HL-60 (cell line): Measurements from ENCODE around the gene LIG1.

Experiments used
- DNase-seq, 2 experiments: peaks; one replicate each; pipeline ENCODE4 v3.0.0-alpha.2; 2010 to 2020; ENCODE audit warnings: low read depth in 1 of 2, low spot score in 1 of 2
- H3K27ac ChIP-seq: fragments of 250-450 bp; sonication (Bioruptor Pico); replicated peaks from 2 replicates; pipeline ENCODE4 v1.5.1; 2020; ENCODE audit warnings: mild to moderate bottlenecking, moderate library complexity
- H3K27me3 ChIP-seq: fragments of 250-450 bp; sonication (Bioruptor Pico); 2 replicates; pipeline ENCODE4 v1.5.1; 2021; ENCODE audit warnings: mild to moderate bottlenecking, moderate library complexity; ENCODE audit not compliant: insufficient read depth, poor library complexity, severe bottlenecking
- H3K4me3 ChIP-seq: replicated peaks from 2 replicates; pipeline ENCODE4 v1.5.1; 2011; ENCODE audit warnings: mild to moderate bottlenecking, control low read depth, low read length; ENCODE audit not compliant: insufficient read depth
- GABPA ChIP-seq: IDR thresholded peaks from 2 replicates; pipeline ENCODE4 v1.6.1; 2012; ENCODE audit warnings: low read depth
- POLR2AphosphoS5 ChIP-seq: IDR thresholded peaks from 2 replicates; pipeline ENCODE4 v1.6.1; 2012; ENCODE audit warnings: low read depth
- SPI1 ChIP-seq: IDR thresholded peaks from 2 replicates; pipeline ENCODE4 v1.6.1; 2012; ENCODE audit warnings: low read depth, mild to moderate bottlenecking, borderline replicate concordance
- TF ChIP-seq, protein P1 (sequence below): IDR thresholded peaks from one replicate; pipeline ENCODE4 v1.5.1; 2011; ENCODE audit warnings: low read length, control low read depth, inconsistent platforms; ENCODE audit not compliant: insufficient read depth
- TF ChIP-seq, protein P2 (sequence below): IDR thresholded peaks from 2 replicates; pipeline ENCODE4 v1.6.1; 2012; ENCODE audit warnings: low read depth; ENCODE audit not compliant: insufficient replicate concordance

Gene LIG1

DNA sequence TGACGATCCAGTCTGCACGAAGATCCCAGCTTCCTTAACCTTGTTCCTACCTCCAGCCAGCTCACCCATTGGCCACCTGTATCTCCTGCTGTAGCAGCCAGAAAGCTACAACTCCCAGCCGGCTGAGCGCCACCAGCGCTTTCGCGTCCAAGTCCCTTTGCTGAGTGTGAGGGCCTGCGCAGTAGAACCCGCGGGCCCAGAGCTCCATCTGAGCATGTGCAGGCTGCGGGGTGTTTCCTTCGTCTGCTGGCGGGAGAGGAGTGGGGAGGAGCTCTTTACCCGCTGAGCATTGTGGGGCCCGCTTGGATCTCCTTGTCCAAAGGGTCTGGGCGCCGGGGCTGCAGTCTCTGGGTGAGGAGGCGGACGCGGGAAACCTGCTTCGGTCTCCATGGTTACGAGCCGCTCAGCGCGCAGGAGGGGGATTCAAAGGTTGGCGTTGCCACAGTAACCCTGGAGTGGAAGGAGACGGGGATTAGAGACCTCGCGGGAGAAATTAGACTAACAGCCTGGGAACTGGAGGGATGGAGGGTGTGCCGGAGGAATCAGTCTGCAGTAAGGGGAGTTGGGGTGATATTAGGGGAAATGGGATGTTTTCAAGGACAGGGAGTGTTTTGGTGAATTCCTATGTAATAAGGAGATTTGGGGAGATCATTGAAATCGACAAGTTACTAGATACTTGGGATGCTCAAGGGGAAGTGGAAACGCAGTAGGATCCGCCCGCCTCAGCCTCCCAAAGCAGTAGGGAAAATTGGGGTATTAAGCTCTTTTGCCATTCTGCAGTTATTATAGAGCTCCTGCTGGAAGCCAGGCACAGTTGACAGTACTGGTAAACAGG, 33.9 kb upstream of the LIG1 start:
- Histone ChIP-seq H3K27ac (peak overlapping the region; percentile 71), H3K4me3 (peak overlapping the region; percentile 87), H3K27me3 (no peaks in the 10 kb centered on the region)
- TF ChIP-seq POLR2AphosphoS5 (peak; percentile 81), GABPA (no peak), SPI1 (peak; percentile 34; the same call in 1 of the 2 replicates)
- TF ChIP-seq, protein P1, sequence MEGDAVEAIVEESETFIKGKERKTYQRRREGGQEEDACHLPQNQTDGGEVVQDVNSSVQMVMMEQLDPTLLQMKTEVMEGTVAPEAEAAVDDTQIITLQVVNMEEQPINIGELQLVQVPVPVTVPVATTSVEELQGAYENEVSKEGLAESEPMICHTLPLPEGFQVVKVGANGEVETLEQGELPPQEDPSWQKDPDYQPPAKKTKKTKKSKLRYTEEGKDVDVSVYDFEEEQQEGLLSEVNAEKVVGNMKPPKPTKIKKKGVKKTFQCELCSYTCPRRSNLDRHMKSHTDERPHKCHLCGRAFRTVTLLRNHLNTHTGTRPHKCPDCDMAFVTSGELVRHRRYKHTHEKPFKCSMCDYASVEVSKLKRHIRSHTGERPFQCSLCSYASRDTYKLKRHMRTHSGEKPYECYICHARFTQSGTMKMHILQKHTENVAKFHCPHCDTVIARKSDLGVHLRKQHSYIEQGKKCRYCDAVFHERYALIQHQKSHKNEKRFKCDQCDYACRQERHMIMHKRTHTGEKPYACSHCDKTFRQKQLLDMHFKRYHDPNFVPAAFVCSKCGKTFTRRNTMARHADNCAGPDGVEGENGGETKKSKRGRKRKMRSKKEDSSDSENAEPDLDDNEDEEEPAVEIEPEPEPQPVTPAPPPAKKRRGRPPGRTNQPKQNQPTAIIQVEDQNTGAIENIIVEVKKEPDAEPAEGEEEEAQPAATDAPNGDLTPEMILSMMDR, result no peak
- TF ChIP-seq, protein P2, sequence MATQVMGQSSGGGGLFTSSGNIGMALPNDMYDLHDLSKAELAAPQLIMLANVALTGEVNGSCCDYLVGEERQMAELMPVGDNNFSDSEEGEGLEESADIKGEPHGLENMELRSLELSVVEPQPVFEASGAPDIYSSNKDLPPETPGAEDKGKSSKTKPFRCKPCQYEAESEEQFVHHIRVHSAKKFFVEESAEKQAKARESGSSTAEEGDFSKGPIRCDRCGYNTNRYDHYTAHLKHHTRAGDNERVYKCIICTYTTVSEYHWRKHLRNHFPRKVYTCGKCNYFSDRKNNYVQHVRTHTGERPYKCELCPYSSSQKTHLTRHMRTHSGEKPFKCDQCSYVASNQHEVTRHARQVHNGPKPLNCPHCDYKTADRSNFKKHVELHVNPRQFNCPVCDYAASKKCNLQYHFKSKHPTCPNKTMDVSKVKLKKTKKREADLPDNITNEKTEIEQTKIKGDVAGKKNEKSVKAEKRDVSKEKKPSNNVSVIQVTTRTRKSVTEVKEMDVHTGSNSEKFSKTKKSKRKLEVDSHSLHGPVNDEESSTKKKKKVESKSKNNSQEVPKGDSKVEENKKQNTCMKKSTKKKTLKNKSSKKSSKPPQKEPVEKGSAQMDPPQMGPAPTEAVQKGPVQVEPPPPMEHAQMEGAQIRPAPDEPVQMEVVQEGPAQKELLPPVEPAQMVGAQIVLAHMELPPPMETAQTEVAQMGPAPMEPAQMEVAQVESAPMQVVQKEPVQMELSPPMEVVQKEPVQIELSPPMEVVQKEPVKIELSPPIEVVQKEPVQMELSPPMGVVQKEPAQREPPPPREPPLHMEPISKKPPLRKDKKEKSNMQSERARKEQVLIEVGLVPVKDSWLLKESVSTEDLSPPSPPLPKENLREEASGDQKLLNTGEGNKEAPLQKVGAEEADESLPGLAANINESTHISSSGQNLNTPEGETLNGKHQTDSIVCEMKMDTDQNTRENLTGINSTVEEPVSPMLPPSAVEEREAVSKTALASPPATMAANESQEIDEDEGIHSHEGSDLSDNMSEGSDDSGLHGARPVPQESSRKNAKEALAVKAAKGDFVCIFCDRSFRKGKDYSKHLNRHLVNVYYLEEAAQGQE, result peak; percentile 43
- DNase-seq, result peak; percentile 97 to 98

DNA sequence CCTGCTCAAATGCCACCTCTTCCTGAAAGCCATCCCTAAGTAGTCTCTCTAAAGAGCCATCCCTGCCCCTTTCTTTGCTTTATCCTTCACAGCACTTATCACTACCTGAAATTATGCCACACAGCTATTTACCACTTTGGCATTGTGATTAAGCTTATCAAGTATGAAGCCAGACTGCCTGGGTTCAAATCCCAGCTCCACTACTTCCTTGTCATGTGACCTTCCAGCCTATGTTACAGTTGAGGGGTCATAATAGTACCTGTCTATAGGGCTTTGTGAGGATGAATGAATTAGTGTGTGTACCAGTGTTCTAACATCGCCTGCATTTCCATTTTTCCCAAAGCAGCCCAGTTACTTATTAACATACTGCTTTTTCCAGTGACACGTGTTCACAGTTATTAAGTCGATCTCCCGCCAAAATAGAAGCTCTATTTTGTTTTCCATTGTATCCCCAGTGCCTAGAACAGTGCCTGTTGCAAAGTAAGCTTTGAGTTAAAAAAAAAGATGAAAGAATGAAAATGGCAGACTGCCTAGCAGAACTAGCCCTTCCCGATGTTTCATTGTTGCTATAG, 33.2 kb upstream of the LIG1 start:
- TF ChIP-seq SPI1, result no peak
- TF ChIP-seq, protein P1, result no peak
- TF ChIP-seq POLR2AphosphoS5, result no peak
- TF ChIP-seq, protein P2, result no peak
- no peak for TF ChIP-seq GABPA
- H3K27me3 ChIP-seq, result no peaks in the 10 kb centered on the region
- no peak for DNase-seq

DNA sequence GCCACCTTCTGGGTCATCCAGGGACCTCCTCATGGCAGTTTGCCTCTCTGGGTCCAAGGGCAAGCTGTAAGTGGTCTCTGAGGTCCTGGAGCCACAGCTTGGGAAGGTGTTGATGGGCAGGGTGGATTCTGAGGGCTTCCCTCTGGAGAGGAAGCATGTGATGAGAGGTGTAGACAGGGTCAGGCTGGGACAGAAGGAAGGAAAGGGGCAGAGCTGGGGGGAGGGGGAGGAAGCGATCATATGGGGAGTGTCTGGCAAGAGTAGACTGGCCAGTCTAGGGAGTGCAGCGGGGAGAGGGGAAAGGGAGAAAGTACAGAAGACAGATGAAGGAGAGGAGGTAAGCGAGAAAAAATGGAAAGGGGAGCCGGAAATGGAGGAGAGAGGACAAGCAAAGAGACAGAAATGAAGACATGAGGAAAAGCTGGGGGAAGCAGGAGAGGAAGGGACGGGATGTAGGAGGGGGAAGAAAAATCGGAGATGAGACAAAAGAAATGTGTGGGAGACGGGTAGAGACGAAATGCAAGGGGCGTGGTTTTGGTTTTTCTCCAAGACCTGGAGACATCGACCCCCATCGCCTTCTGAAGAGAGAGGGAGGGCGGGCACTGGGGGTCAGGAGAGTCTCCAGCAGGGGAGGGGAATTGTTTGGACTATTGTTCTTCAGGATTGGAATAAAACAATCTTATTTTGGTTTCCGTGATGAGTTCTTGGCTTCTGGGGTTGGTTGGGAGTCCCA, 27.0 kb upstream of the LIG1 start:
- H3K4me3 ChIP-seq, result no peak overlapping the region
- H3K27ac ChIP-seq, result no peak overlapping the region
- no peaks in the 10 kb centered on the region for H3K27me3 ChIP-seq
- no peak for TF ChIP-seq SPI1
- TF ChIP-seq, protein P2, result no peak
- TF ChIP-seq, protein P1, result no peak
- TF ChIP-seq GABPA, result no peak
- no peak for TF ChIP-seq POLR2AphosphoS5
- peak in 1 of 2 experiments; percentile 23 for DNase-seq

More for the DNA sequence above, 33.2 kb upstream of the LIG1 start:
- H3K27ac ChIP-seq, result peak overlapping the region; percentile 71
- peak overlapping the region; percentile 87 for H3K4me3 ChIP-seq
